GM10847 (cell line): ENCODE results near the gene WDFY4.

Experiments used
- POLR2A ChIP-seq: IDR thresholded peaks from 2 replicates; pipeline ENCODE4 v1.6.1; 2011; ENCODE audit not compliant: insufficient read length; ENCODE audit errors: extremely low read depth

The WDFY4 gene

GRCh38 chr10:48884179-48885045 is 199.7 kb downstream of the WDFY4 start:
- no peak for TF ChIP-seq POLR2A

- TF ChIP-seq POLR2A, result no peak
These were observed 200.7 kb downstream of the WDFY4 start for GRCh38 chr10:48885376-48885775.

- no peak for TF ChIP-seq POLR2A
These were observed 203.3 kb downstream of the WDFY4 start for GRCh38 chr10:48887982-48888381.

- TF ChIP-seq POLR2A, result no peak
These were observed 206.5 kb downstream of the WDFY4 start for GRCh38 chr10:48890888-48891850.

GRCh38 chr10:48894911-48895802 is 210.5 kb downstream of the WDFY4 start:
- no peak for TF ChIP-seq POLR2A

- TF ChIP-seq POLR2A, result no peak
These were observed 211.1 kb downstream of the WDFY4 start for GRCh38 chr10:48895803-48896195.

- TF ChIP-seq POLR2A, result no peak
These were observed 212.2 kb downstream of the WDFY4 start for GRCh38 chr10:48896756-48897440.

GRCh38 chr10:48897441-48897790 is 212.7 kb downstream of the WDFY4 start:
- TF ChIP-seq POLR2A, result no peak

- TF ChIP-seq POLR2A, result no peak
These were observed 213.8 kb downstream of the WDFY4 start for GRCh38 chr10:48898426-48898825.

- no peak for TF ChIP-seq POLR2A
These were observed 215.1 kb downstream of the WDFY4 start for GRCh38 chr10:48899781-48900180.

- no peak for TF ChIP-seq POLR2A
These were observed 215.7 kb downstream of the WDFY4 start for GRCh38 chr10:48900371-48900801.

GRCh38 chr10:48901319-48901718 is 216.6 kb downstream of the WDFY4 start:
- TF ChIP-seq POLR2A, result no peak

- no peak for TF ChIP-seq POLR2A
These were observed 217.4 kb downstream of the WDFY4 start for GRCh38 chr10:48902096-48902495.

GRCh38 chr10:48903151-48903550 is 218.5 kb downstream of the WDFY4 start:
- no peak for TF ChIP-seq POLR2A
